OCI-LY7 (cell line): ENCODE results near the gene TNFRSF1B. TPM values are rescaled to one million over a fixed set of nuclear protein-coding genes. Genes with fewer than 3 reads are reported as not detected.

Source experiments
- BruUV-seq: library from RNA; stranded (reverse); fragments of 400-500 nt; replicated peaks from 2 replicates; lab custom pipeline; 2021; lab: Mats Ljungman, UMichigan
- CTCF ChIA-PET: fragments of 300-600 bp; sonication (Branson Sonifier 250); formaldehyde crosslinking; loops from one replicate; lab custom pipeline; 2022; ENCODE audit warnings: antibody characterized with exemption; ENCODE audit not compliant: unreplicated experiment; lab: Charles Lee
- POLR2A ChIA-PET: fragments of 300-600 bp; sonication (Branson Sonifier 250); formaldehyde crosslinking; loops from one replicate; lab custom pipeline; 2022; ENCODE audit warnings: antibody characterized with exemption; lab: Charles Lee
- DNase-seq: peaks from one replicate; pipeline ENCODE4 v3.0.0-alpha.2; 2015; ENCODE audit warnings: low spot score
- H2AFZ ChIP-seq: fragments of 200-600 bp; sonication (generic), shearing (Covaris generic); 2 replicates; pipeline ENCODE4 v1.6.1; 2014; ENCODE audit warnings: mild to moderate bottlenecking, antibody characterized with exemption, low read length, moderate library complexity
- H3K27ac ChIP-seq: fragments of 200-600 bp; sonication (generic); 2 replicates; pipeline ENCODE4 v1.5.1; 2014; ENCODE audit warnings: mixed run types, low read depth, mild to moderate bottlenecking, moderate library complexity, low read length, inconsistent platforms; ENCODE audit not compliant: poor library complexity, severe bottlenecking
- H3K36me3 ChIP-seq: fragments of 200-600 bp; sonication (generic); 2 replicates; pipeline ENCODE4 v1.6.1; 2014; ENCODE audit warnings: mild to moderate bottlenecking, antibody characterized with exemption, low read length, moderate library complexity, mixed read lengths; ENCODE audit not compliant: insufficient read depth
- H3K4me1 ChIP-seq: fragments of 200-600 bp; sonication (generic); 2 replicates; pipeline ENCODE4 v1.5.1; 2014; ENCODE audit warnings: mild to moderate bottlenecking, low read length; ENCODE audit not compliant: insufficient read depth, poor library complexity, severe bottlenecking
- H3K4me2 ChIP-seq: fragments of 200-600 bp; sonication (generic); 2 replicates; pipeline ENCODE4 v1.6.1; 2014; ENCODE audit warnings: mild to moderate bottlenecking, low read length
- H3K4me3 ChIP-seq: fragments of 200-600 bp; sonication (generic); 2 replicates; pipeline ENCODE4 v1.5.1; 2014; ENCODE audit warnings: mild to moderate bottlenecking, low read depth, low read length; ENCODE audit not compliant: poor library complexity, severe bottlenecking
- H3K79me2 ChIP-seq: fragments of 200-600 bp; sonication (generic); 2 replicates; pipeline ENCODE4 v1.6.1; 2016; ENCODE audit warnings: low read depth, mild to moderate bottlenecking, low read length, moderate library complexity, mixed read lengths; ENCODE audit not compliant: insufficient read depth
- H3K9me2 ChIP-seq: fragments of 200-600 bp; sonication (generic); 2 replicates; pipeline ENCODE4 v1.6.1; 2016; ENCODE audit warnings: mild to moderate bottlenecking, low read length, mixed read lengths; ENCODE audit not compliant: insufficient read depth
- H3K9me3 ChIP-seq: fragments of 200-600 bp; sonication (generic); 2 replicates; pipeline ENCODE4 v1.6.1; 2014; ENCODE audit warnings: mild to moderate bottlenecking, mixed run types, low read length, mixed read lengths
- H4K20me1 ChIP-seq: fragments of 200-600 bp; sonication (generic); 2 replicates; pipeline ENCODE4 v1.6.1; 2014; ENCODE audit warnings: mild to moderate bottlenecking, antibody characterized with exemption, low read length, moderate library complexity, mixed read lengths; ENCODE audit not compliant: insufficient read depth
- CTCF ChIP-seq: fragments of 200-600 bp; sonication (generic); conservative IDR thresholded peaks from 2 replicates; pipeline ENCODE4 v1.5.1; 2014; ENCODE audit warnings: mild to moderate bottlenecking, antibody characterized with exemption, low read length, moderate library complexity, mixed read lengths
- EZH2phosphoT487 ChIP-seq: fragments of 200-600 bp; sonication (generic); IDR thresholded peaks from 2 replicates; pipeline ENCODE4 v1.6.1; 2018; ENCODE audit warnings: low read depth, borderline replicate concordance, mild to moderate bottlenecking, mixed run types, antibody characterized with exemption, low read length, moderate library complexity, mixed read lengths
- intact Hi-C: fragments of 100-400 bp; cut with micrococcal nuclease; formaldehyde crosslinking; loops from one replicate; pipeline ENCODE4 v1.10.0; 2022; ENCODE audit not compliant: unreplicated experiment
- total RNA-seq, 2 experiments: library from RNA; depleted of rRNA in 1 of 2; stranded (reverse); fragments of >200 nt in 1 of 2; shearing (Covaris generic) in 1 of 2; gene quantifications; 2 replicates each; pipeline ENCODE4 v1.2.3, GENCODE V29; 2014 to 2022

The TNFRSF1B gene
- total RNA-seq, 2 experiments from 2014 or later, result not detected

- peak within 1 kb of the TSS; percentile 100 for H3K4me3 ChIP-seq
- H3K4me1 ChIP-seq, result peaks cover 7% of the 10 kb centered on the region
- BruUV-seq, result no TSS peak
- no peaks in the 10 kb centered on the region for H3K9me3 ChIP-seq
- no peaks in the 10 kb centered on the region for H4K20me1 ChIP-seq
- peak; percentile 91 for DNase-seq
- ChIA-PET POLR2A (no interaction called here), CTCF (no interaction called here)
- peak within 1 kb of the TSS; percentile 93 for H3K4me2 ChIP-seq
- H3K36me3 ChIP-seq, result peaks cover 6% of the 10 kb centered on the region; the same call in 1 of the 2 replicates
- intact Hi-C loops, result no loop called here
- no peaks in the 10 kb centered on the region for H3K9me2 ChIP-seq
- no peak within 1 kb of the TSS for H3K27ac ChIP-seq
- TF ChIP-seq CTCF (peak; percentile 88), EZH2phosphoT487 (no peak)
- peaks cover 13% of the 10 kb centered on the region; the same call in 1 of the 2 replicates for H3K79me2 ChIP-seq
- H2AFZ ChIP-seq, result peak within 1 kb of the TSS; percentile 77
Observed at GRCh38 chr1:12229835-12230548, 63.2 kb downstream of the TNFRSF1B start, which contains the start of gene VPS13D. Gene VPS13D (plus strand): TSS chr1:12230030. CDS start chr1:12234267, 4,237 bp downstream.

GRCh38 chr1:12230549-12231275 is 63.9 kb downstream of the TNFRSF1B start:
- peak; percentile 29 for DNase-seq
- Histone ChIP-seq H3K36me3 (peaks cover 9% of the 10 kb centered on the region; the same call in 1 of the 2 replicates), H3K4me2 (peak overlapping the region; percentile 93), H3K27ac (no peak overlapping the region), H3K9me2 (no peaks in the 10 kb centered on the region), H3K4me1 (peaks cover 7% of the 10 kb centered on the region), H3K9me3 (no peaks in the 10 kb centered on the region), H2AFZ (peak overlapping the region; percentile 77), H4K20me1 (no peaks in the 10 kb centered on the region), H3K4me3 (peak overlapping the region; percentile 100), H3K79me2 (peaks cover 13% of the 10 kb centered on the region; the same call in 1 of the 2 replicates)
- intact Hi-C loops, result no loop called here
- no TSS peak for BruUV-seq
- CTCF ChIA-PET, result no interaction called here
- no peak for TF ChIP-seq CTCF
- POLR2A ChIA-PET, result no interaction called here

GRCh38 chr1:12231276-12231595 is 64.4 kb downstream of the TNFRSF1B start:
- peak overlapping the region; percentile 100 for H3K4me3 ChIP-seq
- H4K20me1 ChIP-seq, result no peaks in the 10 kb centered on the region
- no peak for DNase-seq
- no peak overlapping the region for H2AFZ ChIP-seq
- peak overlapping the region; percentile 93 for H3K4me2 ChIP-seq
- intact Hi-C loops, result no loop called here
- ChIA-PET POLR2A (no interaction called here), CTCF (no interaction called here)
- peaks cover 7% of the 10 kb centered on the region for H3K4me1 ChIP-seq
- H3K27ac ChIP-seq, result no peak overlapping the region
- BruUV-seq, result no TSS peak
- H3K9me2 ChIP-seq, result no peaks in the 10 kb centered on the region
- peaks cover 15% of the 10 kb centered on the region for H3K36me3 ChIP-seq
- TF ChIP-seq CTCF (no peak), EZH2phosphoT487 (no peak)
- peaks cover 13% of the 10 kb centered on the region; the same call in 1 of the 2 replicates for H3K79me2 ChIP-seq
- H3K9me3 ChIP-seq, result no peaks in the 10 kb centered on the region
